ENCODE data around the gene ZKSCAN2.

GRCh38 chr16:25289466-25289865 lies 31.8 kb upstream of the ZKSCAN2 start:
- TF ChIP-seq CEBPB (IDR thresholded peaks at IDR 0.05; ENCODE audit: low read depth, low read length) (no peak), POLR2A (IDR thresholded peaks at IDR 0.05; ENCODE audit: low read depth, low read length) (no peak), MAZ (IDR thresholded peaks at IDR 0.05; ENCODE audit: borderline replicate concordance, low read depth, low read length) (no peak), SMC3 (IDR thresholded peaks at IDR 0.05; ENCODE audit: low read depth, low read length) (no peak), RAD21 (IDR thresholded peaks at IDR 0.05; ENCODE audit: low read length) (no peak), BHLHE40 (IDR thresholded peaks at IDR 0.05; ENCODE audit: low read depth, low read length) (no peak), MAFK (IDR thresholded peaks at IDR 0.05; ENCODE audit: low read depth, low read length) (no peak)
- TF ChIP-seq, protein P1, sequence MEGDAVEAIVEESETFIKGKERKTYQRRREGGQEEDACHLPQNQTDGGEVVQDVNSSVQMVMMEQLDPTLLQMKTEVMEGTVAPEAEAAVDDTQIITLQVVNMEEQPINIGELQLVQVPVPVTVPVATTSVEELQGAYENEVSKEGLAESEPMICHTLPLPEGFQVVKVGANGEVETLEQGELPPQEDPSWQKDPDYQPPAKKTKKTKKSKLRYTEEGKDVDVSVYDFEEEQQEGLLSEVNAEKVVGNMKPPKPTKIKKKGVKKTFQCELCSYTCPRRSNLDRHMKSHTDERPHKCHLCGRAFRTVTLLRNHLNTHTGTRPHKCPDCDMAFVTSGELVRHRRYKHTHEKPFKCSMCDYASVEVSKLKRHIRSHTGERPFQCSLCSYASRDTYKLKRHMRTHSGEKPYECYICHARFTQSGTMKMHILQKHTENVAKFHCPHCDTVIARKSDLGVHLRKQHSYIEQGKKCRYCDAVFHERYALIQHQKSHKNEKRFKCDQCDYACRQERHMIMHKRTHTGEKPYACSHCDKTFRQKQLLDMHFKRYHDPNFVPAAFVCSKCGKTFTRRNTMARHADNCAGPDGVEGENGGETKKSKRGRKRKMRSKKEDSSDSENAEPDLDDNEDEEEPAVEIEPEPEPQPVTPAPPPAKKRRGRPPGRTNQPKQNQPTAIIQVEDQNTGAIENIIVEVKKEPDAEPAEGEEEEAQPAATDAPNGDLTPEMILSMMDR (conservative IDR thresholded peaks at IDR 0.05; ENCODE audit: low read depth, low read length): no peak
- TF ChIP-seq, protein P2, sequence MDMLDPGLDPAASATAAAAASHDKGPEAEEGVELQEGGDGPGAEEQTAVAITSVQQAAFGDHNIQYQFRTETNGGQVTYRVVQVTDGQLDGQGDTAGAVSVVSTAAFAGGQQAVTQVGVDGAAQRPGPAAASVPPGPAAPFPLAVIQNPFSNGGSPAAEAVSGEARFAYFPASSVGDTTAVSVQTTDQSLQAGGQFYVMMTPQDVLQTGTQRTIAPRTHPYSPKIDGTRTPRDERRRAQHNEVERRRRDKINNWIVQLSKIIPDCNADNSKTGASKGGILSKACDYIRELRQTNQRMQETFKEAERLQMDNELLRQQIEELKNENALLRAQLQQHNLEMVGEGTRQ (IDR thresholded peaks at IDR 0.05; ENCODE audit: low read depth, low read length): no peak

Measured in IMR-90 (cell line).